Kidney (tissue), 14 donors: ENCODE results near the gene GPC6. TPM values are rescaled to one million over a fixed set of nuclear protein-coding genes. Genes with fewer than 3 reads are reported as not detected.
A peak's percentile ranks its signal among the peaks of the same experiment; 100 is the strongest.

Source experiments
- DNase-seq, 5 donors: peaks; one replicate each; pipeline ENCODE4 v3.0.0-alpha.2; 2013 to 2020
- FAIRE-seq: peaks from 2 replicates; lab custom pipeline; 2012; peaks lifted over from hg19 to GRCh38; lab: Jason Lieb, UNC
- H3K27ac ChIP-seq, 2 donors: one replicate each; pipeline ENCODE4 v1.7.0; 2013; ENCODE audit warnings: low read depth in 2 of 2, low read length in 2 of 2, inconsistent platforms in 1 of 2
- H3K27me3 ChIP-seq: one replicate; pipeline ENCODE4 v1.7.1; 2013; ENCODE audit warnings: low read length, inconsistent platforms; ENCODE audit not compliant: control insufficient read depth, insufficient read depth
- H3K36me3 ChIP-seq, 3 donors: one replicate each; pipeline versions ENCODE4 v1.7.0 to v1.7.1; 2013; ENCODE audit warnings: low read length in 3 of 3, control low read depth in 1 of 3, inconsistent platforms in 1 of 3; ENCODE audit not compliant: insufficient read depth in 3 of 3, control insufficient read depth in 2 of 3
- H3K4me1 ChIP-seq, 3 donors: one replicate each; pipeline versions ENCODE4 v1.7.0 to v1.7.1; 2013; ENCODE audit warnings: low read length in 3 of 3, inconsistent platforms in 1 of 3, low read depth in 1 of 3; ENCODE audit not compliant: control insufficient read depth in 2 of 3, insufficient read depth in 2 of 3
- H3K4me3 ChIP-seq, 3 donors: one replicate each; pipeline versions ENCODE4 v1.7.0 to v1.8.1; 2013; ENCODE audit warnings: low read length in 3 of 3, control low read depth in 1 of 3, inconsistent platforms in 1 of 3
- H3K9ac ChIP-seq, 3 donors: one replicate each; pipeline versions ENCODE4 v1.7.0 to v1.7.1; 2013; ENCODE audit warnings: low read length in 3 of 3, control low read depth in 1 of 3, inconsistent platforms in 1 of 3
- H3K9me3 ChIP-seq, 3 donors: one replicate each; pipeline versions ENCODE4 v1.7.0 to v1.7.1; 2013; ENCODE audit warnings: low read length in 3 of 3, control low read depth in 1 of 3, inconsistent platforms in 1 of 3; ENCODE audit not compliant: control insufficient read depth in 2 of 3, insufficient read depth in 1 of 3
- intact Hi-C: fragments of 100-400 bp; cut with DNase I; formaldehyde crosslinking; loops from one replicate; pipeline ENCODE4 v1.11.1; 2022
- polyA plus RNA-seq: library from polyadenylated mRNA; stranded (reverse); fragments of 350-450 nt; fragmentation: Illumina TruSeq; extraction: RNeasy Lipid Tissue Mini Kit (QIAGEN cat#74804); gene quantifications from one replicate; pipeline ENCODE4 v1.2.3, GENCODE V29; 2014; ENCODE audit warnings: low read depth, low replicate concordance; ENCODE audit not compliant: insufficient read depth
- total RNA-seq: library from RNA; stranded (reverse); fragmentation: NEBNext Ultra II Directional; extraction: Animal tissue kit (Norgen Biotek cat#: 25700); gene quantifications from one replicate; pipeline ENCODE4 v1.2.1, GENCODE V29; 2021
- TF ChIP-seq, protein P1 (sequence below): IDR thresholded peaks from 3 replicates; pipeline ENCODE4 v1.5.1; 2012; ENCODE audit warnings: mild to moderate bottlenecking, moderate library complexity, borderline replicate concordance; ENCODE audit not compliant: insufficient read depth; ENCODE audit errors: extremely low read depth
- donor health status: control.
- donor health status: control.
- donor health status: control.
- donor health status: control.
- donor health status: control.
- donor health status: DM: yes; HTN: yes; CAD: no.
- donor health status: Normal renal cell carcinoma (clear cell type).

The GPC6 gene
- total and polyA plus RNA-seq, 2 donors from 2014 or later, result 6.2 to 15.5 TPM

- TF ChIP-seq, protein P1, sequence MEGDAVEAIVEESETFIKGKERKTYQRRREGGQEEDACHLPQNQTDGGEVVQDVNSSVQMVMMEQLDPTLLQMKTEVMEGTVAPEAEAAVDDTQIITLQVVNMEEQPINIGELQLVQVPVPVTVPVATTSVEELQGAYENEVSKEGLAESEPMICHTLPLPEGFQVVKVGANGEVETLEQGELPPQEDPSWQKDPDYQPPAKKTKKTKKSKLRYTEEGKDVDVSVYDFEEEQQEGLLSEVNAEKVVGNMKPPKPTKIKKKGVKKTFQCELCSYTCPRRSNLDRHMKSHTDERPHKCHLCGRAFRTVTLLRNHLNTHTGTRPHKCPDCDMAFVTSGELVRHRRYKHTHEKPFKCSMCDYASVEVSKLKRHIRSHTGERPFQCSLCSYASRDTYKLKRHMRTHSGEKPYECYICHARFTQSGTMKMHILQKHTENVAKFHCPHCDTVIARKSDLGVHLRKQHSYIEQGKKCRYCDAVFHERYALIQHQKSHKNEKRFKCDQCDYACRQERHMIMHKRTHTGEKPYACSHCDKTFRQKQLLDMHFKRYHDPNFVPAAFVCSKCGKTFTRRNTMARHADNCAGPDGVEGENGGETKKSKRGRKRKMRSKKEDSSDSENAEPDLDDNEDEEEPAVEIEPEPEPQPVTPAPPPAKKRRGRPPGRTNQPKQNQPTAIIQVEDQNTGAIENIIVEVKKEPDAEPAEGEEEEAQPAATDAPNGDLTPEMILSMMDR, result no peak
- no peaks in the 10 kb centered on the region for H3K27me3 ChIP-seq
- FAIRE-seq (no peak), DNase-seq (no peak)
- intact Hi-C loops, result no loop called here
- no peak overlapping the region for H3K9ac ChIP-seq
- no peaks in the 10 kb centered on the region for H3K9me3 ChIP-seq
- no peaks in the 10 kb centered on the region for H3K36me3 ChIP-seq
- no peak overlapping the region for H3K27ac ChIP-seq
- no peak overlapping the region for H3K4me3 ChIP-seq
- H3K4me1 ChIP-seq, result no peaks in the 10 kb centered on the region
Measured at GRCh38 chr13:93502071-93502470, 275.5 kb downstream of the GPC6 start.

GRCh38 chr13:93502987-93503615 is 276.5 kb downstream of the GPC6 start:
- Histone ChIP-seq H3K27ac (no peak overlapping the region), H3K9ac (no peak overlapping the region), H3K9me3 (no peaks in the 10 kb centered on the region), H3K27me3 (no peaks in the 10 kb centered on the region), H3K4me3 (no peak overlapping the region), H3K36me3 (no peaks in the 10 kb centered on the region), H3K4me1 (no peaks in the 10 kb centered on the region)
- FAIRE-seq, result no peak
- intact Hi-C loops, result no loop called here
- TF ChIP-seq, protein P1, result no peak
- no peak for DNase-seq

- H3K27me3 ChIP-seq, result no peaks in the 10 kb centered on the region
- DNase-seq (peak in 2 of 5 donors; percentile 7 to 27), FAIRE-seq (no peak)
Measured at GRCh38 chr13:93505104-93505952, 278.7 kb downstream of the GPC6 start.

More at GRCh38 chr13:93505104-93505952, 278.7 kb downstream of the GPC6 start:
- H3K36me3 ChIP-seq, result no peaks in the 10 kb centered on the region
- intact Hi-C loops, result no loop called here
- no peak overlapping the region for H3K4me3 ChIP-seq
- TF ChIP-seq, protein P1, result no peak
- no peaks in the 10 kb centered on the region for H3K4me1 ChIP-seq
- H3K9ac ChIP-seq, result no peak overlapping the region
- no peak overlapping the region for H3K27ac ChIP-seq
- H3K9me3 ChIP-seq, result no peaks in the 10 kb centered on the region
